Measurements from ENCODE around the gene NUP205.

GRCh38 chr7:135666156-135666555, 108.4 kb downstream of the NUP205 start:
- TF ChIP-seq POLR2AphosphoS5 (IDR thresholded peaks at IDR 0.05; ENCODE audit: low read depth, low read length) (no peak), CTCF (IDR thresholded peaks at IDR 0.05) (no peak), SIN3A (IDR thresholded peaks at IDR 0.05; ENCODE audit: borderline replicate concordance, insufficient read depth, low read depth, low read length) (no peak)

Data from Panc1 (cell line).